Epithelial cell of esophagus (primary cell): ENCODE data around the gene MMP2.

Experiments
- DNase-seq: peaks from one replicate; pipeline ENCODE4 v3.0.0; 2010; ENCODE audit warnings: low read depth
- H3K4me3 ChIP-seq: 2 replicates; pipeline ENCODE4 v1.5.1; 2011; ENCODE audit warnings: mild to moderate bottlenecking, low read length, control low read depth
- CTCF ChIP-seq: IDR thresholded peaks from 2 replicates; pipeline ENCODE4 v1.5.1; 2011; ENCODE audit warnings: low read depth, mild to moderate bottlenecking, low read length, control low read depth, inconsistent platforms; ENCODE audit not compliant: insufficient read depth; ENCODE audit errors: missing control alignments

MMP2 gene

GRCh38 chr16:55487048-55487803 lies 8.2 kb downstream of the MMP2 start:
- H3K4me3 ChIP-seq, result no peak overlapping the region
- TF ChIP-seq CTCF, result no peak
- no peak for DNase-seq

GRCh38 chr16:55488306-55488705 lies 9.3 kb downstream of the MMP2 start:
- no peak for DNase-seq
- H3K4me3 ChIP-seq, result no peak overlapping the region
- no peak for TF ChIP-seq CTCF

- DNase-seq, result no peak
- no peak for TF ChIP-seq CTCF
- H3K4me3 ChIP-seq, result no peak overlapping the region
These were observed 10.3 kb downstream of the MMP2 start for GRCh38 chr16:55489119-55489955.

- no peak for DNase-seq
- H3K4me3 ChIP-seq, result no peak overlapping the region
- TF ChIP-seq CTCF, result no peak
These were observed 10.9 kb downstream of the MMP2 start for GRCh38 chr16:55489956-55490265.

- no peak for TF ChIP-seq CTCF
- H3K4me3 ChIP-seq, result no peak overlapping the region
- no peak for DNase-seq
These were observed 11.3 kb downstream of the MMP2 start for GRCh38 chr16:55490301-55490700.

GRCh38 chr16:55491691-55492090 lies 12.7 kb downstream of the MMP2 start:
- no peak for DNase-seq
- H3K4me3 ChIP-seq, result no peak overlapping the region
- TF ChIP-seq CTCF, result no peak

GRCh38 chr16:55492756-55493380 lies 13.9 kb downstream of the MMP2 start:
- DNase-seq, result no peak
- no peak overlapping the region for H3K4me3 ChIP-seq
- no peak for TF ChIP-seq CTCF
